T-helper 2 cell treated with Interferon-gamma antibody and Interleukin-4, amounts not matched to agents 100 ng/mL and 5 ng/mL, for 36 hours (primary cell): ENCODE results near the gene SOBP. TPM values are rescaled to one million over a fixed set of nuclear protein-coding genes. Genes with fewer than 3 reads are reported as not detected.

Experiments
- intact Hi-C: fragments of 100-400 bp; cut with micrococcal nuclease; formaldehyde crosslinking; loops from one replicate; pipeline ENCODE4 v1.15.1; 2023
- total RNA-seq: library from RNA; stranded (reverse); gene quantifications from 2 replicates; pipeline ENCODE4 v1.2.3, GENCODE V29; 2022

SOBP gene
- total RNA-seq, 1 donor from 2014 or later: 0.09 TPM

DNA sequence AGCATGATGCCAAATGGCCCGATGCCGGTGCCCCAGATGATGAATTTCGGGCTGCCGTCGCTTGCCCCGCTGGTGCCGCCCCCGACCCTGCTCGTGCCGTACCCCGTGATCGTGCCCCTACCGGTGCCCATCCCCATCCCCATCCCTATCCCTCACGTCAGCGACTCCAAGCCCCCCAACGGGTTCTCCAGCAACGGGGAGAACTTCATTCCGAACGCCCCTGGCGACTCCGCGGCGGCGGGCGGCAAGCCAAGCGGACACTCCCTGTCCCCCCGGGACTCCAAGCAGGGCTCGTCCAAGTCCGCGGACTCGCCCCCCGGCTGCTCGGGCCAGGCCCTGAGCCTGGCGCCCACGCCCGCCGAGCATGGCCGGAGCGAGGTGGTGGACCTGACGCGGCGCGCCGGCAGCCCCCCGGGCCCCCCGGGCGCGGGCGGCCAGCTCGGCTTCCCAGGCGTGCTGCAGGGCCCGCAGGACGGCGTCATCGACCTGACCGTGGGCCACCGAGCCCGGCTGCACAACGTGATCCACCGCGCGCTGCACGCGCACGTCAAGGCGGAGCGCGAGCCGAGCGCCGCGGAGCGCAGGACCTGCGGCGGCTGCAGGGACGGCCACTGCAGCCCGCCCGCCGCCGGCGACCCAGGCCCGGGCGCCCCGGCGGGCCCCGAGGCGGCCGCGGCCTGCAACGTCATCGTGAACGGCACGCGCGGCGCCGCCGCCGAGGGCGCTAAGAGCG lies 144.6 kb downstream of the SOBP start:
- intact Hi-C loops: no loop called here

DNA sequence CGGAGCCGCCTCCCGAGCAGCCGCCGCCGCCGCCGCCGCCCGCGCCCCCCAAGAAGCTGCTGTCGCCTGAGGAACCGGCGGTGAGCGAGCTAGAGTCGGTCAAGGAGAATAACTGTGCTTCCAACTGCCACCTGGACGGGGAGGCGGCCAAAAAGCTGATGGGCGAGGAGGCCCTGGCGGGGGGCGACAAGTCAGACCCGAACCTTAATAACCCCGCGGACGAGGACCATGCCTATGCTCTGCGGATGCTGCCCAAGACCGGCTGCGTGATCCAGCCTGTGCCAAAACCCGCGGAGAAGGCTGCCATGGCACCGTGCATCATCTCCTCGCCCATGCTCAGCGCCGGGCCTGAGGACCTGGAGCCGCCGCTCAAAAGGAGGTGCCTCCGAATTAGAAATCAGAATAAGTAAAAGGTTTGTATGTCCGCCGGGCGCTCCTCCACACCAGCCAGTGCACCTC lies 145.2 kb downstream of the SOBP start:
- intact Hi-C loops: no loop called here

DNA sequence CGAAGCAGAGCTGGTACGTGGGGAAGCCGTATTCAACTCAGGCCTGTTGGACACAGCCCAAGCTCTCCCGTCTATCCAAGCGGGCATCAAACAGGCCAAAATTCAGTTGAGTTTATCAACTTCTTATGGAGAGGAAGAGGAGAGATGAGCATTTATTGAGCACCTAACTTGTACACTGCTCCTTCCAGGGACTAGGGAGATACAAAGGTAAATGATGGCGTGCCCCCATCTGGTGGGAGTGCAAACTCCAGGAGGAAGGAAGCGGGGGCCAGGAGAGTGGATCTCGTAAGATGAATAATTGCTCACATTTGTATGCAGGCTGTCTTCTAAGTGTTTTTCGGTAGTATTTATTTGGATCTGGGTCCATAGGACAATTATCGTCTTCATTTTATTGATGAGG lies 146.6 kb downstream of the SOBP start:
- intact Hi-C loops: no loop called here

DNA sequence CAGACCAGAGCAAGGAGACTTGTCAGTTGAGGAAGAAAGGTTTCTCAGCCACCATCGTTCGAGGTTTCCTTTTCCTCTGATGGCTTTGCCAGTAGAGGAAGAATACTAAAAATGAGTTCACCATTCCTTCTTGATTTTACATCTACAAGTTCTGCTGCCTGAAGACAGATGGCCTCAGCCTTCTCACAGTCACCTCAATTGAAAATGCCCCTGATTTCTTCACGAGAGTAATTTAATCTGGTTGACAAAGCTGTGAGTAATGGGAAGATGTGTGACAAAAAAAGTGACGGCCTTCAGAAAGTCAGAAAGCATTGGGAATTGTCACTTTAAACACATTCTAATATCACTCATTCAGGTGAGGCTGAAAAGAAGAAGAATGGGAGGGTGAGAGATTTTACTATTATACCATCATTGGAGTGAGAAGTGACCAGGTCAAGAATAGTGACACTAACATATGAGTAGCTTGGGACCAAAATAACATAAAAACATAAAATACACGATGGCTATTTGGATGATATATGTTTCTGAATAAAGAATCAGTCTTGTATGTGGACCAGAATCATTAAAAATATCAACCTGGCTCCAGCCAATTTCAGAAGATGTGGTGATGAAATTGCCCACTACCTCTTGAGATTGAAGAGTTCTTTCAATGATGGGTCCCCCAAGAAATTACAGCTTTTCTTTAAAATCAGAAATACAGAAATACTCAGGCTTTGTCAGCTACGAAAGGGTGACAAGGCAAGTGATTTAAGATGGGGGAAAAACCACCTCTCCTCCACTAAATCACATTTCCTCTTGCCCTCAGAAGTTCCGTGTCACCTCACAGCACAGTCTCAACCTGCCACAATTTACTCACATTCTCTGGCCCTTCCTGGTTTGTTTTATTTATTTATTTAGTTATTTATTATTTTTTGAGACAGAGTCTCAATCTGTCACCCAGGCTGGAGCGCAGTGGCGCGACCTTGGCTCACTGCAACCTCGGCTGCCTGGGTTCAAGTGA lies 147.7 kb downstream of the SOBP start:
- intact Hi-C loops: no loop called here

GRCh38 chr6:107638493-107638892 lies 148.6 kb downstream of the SOBP start:
- intact Hi-C loops: no loop called here

- intact Hi-C loops: no loop called here
Measured at GRCh38 chr6:107639511-107639910, 149.6 kb downstream of the SOBP start.

DNA sequence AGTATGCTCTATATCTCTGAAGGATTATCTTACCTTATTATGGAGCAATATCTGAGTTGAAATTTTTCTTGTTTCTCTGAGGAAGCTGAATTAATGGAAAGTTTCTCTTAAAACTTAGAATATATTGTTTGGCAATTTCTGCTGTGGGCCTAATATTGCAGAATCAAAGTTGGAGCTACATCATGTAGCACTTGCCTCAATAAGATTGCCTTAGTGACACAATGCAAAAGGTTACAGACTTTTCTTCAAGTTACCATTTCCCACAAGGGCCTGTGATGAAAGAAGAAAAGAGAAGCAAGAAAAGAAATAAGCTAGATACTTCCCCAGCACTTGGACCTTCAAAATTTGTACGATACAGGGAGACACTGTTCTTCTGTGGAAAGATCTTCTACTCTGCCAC lies 151.2 kb downstream of the SOBP start:
- intact Hi-C loops: no loop called here

- intact Hi-C loops: no loop called here
Measured at GRCh38 chr6:107641500-107641941, 151.6 kb downstream of the SOBP start.

DNA sequence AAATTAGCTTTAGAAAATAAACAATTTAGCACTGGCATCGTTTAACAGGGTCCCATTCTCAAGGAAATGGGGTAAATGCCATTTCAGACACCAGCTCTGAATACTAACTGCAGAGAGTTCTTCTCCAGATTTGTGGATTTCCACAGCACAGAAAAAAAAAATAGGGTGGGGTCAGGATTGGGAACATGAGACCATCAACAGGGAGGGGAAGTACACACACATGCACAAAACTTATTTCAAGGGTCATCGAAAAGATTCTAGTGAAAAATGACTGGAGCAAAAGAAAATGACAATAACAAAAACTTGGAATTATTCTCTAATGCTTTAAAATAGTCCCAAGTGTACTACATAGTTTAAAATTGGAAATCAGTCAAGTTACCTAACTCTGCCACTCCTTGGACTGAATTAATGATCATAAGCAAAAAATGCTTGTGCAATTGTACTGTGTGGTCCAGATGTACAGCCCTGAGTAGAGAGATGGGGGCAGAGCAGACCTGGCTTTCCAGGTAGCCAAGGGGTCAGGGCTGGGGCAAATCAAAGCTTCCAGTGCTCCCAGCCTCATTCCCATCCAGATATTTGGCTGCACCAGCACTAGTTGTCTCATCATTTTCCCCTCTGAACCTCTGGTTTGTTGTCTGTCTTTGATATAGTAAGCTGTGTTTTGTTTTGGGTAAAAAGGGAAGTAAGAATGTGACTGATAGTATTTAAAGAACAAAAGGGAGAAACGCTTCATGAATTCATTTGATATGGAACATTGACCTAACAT lies 152.4 kb downstream of the SOBP start:
- intact Hi-C loops: no loop called here

DNA sequence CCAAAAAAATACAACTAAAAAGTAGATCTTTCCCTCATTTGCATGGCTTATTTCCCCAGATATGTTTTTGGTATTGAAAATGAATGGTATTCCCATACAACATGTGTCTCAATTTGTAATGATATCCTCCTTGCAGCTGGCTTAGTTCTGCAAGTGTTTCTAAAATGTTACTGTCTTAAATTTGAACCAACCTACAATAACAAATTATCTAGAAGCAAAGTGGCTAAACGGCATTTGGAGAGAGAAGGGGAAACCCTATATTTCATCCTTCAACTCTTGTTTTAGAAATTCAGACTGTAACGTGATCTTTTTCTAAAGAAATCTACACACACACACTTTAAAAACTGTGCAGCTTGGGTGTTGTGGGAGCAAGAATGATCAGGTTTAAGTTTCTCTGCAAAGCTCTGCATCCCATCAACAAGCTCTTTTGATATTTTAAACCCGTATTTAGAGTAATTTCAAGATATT lies 153.0 kb downstream of the SOBP start:
- intact Hi-C loops: no loop called here

GRCh38 chr6:107644513-107644912 lies 154.6 kb downstream of the SOBP start:
- intact Hi-C loops: no loop called here

GRCh38 chr6:107645740-107646139 lies 155.8 kb downstream of the SOBP start:
- intact Hi-C loops: no loop called here

- intact Hi-C loops: no loop called here
Measured at GRCh38 chr6:107646176-107646575, 156.3 kb downstream of the SOBP start.

GRCh38 chr6:107646776-107647438 lies 157.0 kb downstream of the SOBP start:
- intact Hi-C loops: no loop called here

- intact Hi-C loops: no loop called here
Measured at GRCh38 chr6:107647439-107647948, 157.6 kb downstream of the SOBP start.

GRCh38 chr6:107648983-107649382 lies 159.1 kb downstream of the SOBP start:
- intact Hi-C loops: no loop called here

- intact Hi-C loops: no loop called here
Measured at GRCh38 chr6:107652526-107653182, 162.7 kb downstream of the SOBP start.

GRCh38 chr6:107653183-107653580 lies 163.3 kb downstream of the SOBP start:
- intact Hi-C loops: no loop called here

GRCh38 chr6:107653861-107654394 lies 164.0 kb downstream of the SOBP start:
- intact Hi-C loops: no loop called here

DNA sequence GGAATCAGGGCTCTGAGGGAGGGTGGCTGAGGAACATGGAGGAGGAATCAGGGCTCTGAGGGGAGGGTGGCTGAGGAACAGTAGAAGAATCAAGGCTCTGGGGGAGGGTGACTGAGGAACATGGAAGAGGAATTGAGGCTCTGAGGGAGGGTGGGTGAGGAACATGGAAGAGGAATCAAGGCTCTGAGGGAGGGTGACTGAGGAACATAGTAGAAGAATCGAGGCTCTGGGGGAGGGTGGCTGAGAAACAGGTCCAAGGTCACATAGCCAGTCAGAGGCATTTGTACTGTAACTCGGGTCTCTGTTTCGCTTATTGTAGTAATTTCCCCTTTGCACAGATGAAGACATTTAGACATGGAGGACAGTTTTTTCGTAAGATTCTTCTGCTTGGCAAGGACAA lies 164.8 kb downstream of the SOBP start:
- intact Hi-C loops: no loop called here
